HUES6 (cell line): Measurements from ENCODE around the gene CYFIP2.
"Not testable (repeated sequence)": the region's sequence is repeated elsewhere in the genome, so short reads cannot be mapped to it uniquely, and the experiment has no call there.

ENCODE experiments used
- H3K27ac ChIP-seq: 2 replicates; pipeline ENCODE4 v1.7.0; 2013; ENCODE audit warnings: low read depth, mild to moderate bottlenecking, low read length, inconsistent platforms
- H3K27me3 ChIP-seq: 2 replicates; pipeline ENCODE4 v1.6.1; 2013; ENCODE audit warnings: low read length; ENCODE audit not compliant: control insufficient read depth, insufficient read depth
- H3K36me3 ChIP-seq: 2 replicates; pipeline ENCODE4 v1.6.1; 2013; ENCODE audit warnings: low read length; ENCODE audit not compliant: control insufficient read depth, insufficient read depth
- H3K4me1 ChIP-seq: 2 replicates; pipeline ENCODE4 v1.6.1; 2013; ENCODE audit warnings: low read length; ENCODE audit not compliant: control insufficient read depth, insufficient read depth
- H3K4me3 ChIP-seq: 2 replicates; pipeline ENCODE4 v1.5.1; 2013; ENCODE audit warnings: low read depth, low read length
- H3K9ac ChIP-seq: one replicate; pipeline ENCODE4 v1.6.1; 2013; ENCODE audit warnings: mild to moderate bottlenecking, low read length
- H3K9me3 ChIP-seq: 2 replicates; pipeline ENCODE4 v1.6.1; 2013; ENCODE audit warnings: low read depth, low read length; ENCODE audit not compliant: control insufficient read depth, insufficient read depth

Gene CYFIP2

DNA sequence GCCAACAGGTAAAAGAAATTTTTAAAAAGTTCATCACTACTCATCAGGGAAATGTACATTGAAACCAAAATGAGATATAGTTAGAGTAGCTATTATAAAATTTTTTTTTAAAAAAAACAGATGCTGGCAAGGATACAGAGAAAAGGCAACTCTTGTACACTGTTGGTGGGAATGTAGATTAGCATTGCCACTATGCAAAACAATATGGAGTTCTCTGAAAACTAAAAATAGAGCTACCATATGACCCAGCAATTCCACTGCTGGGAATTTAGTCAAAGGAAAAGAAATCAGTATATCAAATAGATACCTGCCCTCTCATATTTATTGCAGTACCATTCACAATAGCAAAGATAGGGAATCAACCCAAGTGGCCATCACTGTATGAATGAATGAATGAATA is 149.9 kb downstream of the CYFIP2 start:
- H3K4me3 ChIP-seq, result no peak overlapping the region
- no peak overlapping the region for H3K9ac ChIP-seq
- H3K27ac ChIP-seq, result no peak overlapping the region
- H3K27me3 ChIP-seq, result no peaks in the 10 kb centered on the region
- H3K4me1 ChIP-seq, result no peaks in the 10 kb centered on the region
- H3K36me3 ChIP-seq, result no peaks in the 10 kb centered on the region
- H3K9me3 ChIP-seq, result peaks cover 11% of the 10 kb centered on the region; the same call in 1 of the 2 replicates

- not testable (repeated sequence) for H3K4me3 ChIP-seq, H3K27ac ChIP-seq, H3K36me3 ChIP-seq, H3K27me3 ChIP-seq, H3K9ac ChIP-seq, H3K4me1 ChIP-seq
- peaks cover 20% of the 10 kb centered on the region for H3K9me3 ChIP-seq
Observed at GRCh38 chr5:157419521-157419920, 153.6 kb downstream of the CYFIP2 start.

GRCh38 chr5:157429920-157430319 is 164.0 kb downstream of the CYFIP2 start:
- not testable (repeated sequence) for H3K36me3 ChIP-seq, H3K9me3 ChIP-seq, H3K9ac ChIP-seq, H3K27ac ChIP-seq, H3K4me3 ChIP-seq, H3K27me3 ChIP-seq, H3K4me1 ChIP-seq

DNA sequence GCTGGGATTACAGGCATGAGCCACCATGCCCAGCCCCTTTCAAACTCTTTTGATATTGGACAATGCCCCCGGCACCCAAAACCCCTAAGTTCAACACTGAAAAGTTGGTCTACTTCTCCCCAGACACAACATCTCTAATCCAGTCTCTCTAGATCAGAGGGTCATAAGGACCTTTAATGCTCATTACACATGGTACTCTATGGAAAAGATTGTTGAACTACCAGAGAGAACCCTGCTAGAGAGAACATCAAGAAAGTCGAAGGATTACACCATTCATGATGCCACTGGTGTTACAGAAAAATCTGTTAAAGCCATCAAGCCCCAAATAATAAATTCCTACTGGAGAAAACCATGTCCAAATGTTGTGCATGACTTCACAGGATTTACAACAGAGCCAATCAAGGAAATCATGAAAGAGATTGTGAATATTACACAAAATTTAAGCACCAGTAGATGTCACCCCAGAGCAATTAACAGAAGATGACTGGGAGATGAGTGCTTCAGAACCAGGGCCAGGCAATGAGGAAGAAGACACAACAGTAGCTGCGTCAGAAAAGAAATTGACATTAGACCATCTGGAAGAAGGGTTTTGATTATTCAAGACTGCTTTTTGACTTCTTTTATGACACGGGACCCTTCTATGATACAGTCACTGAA is 165.7 kb downstream of the CYFIP2 start:
- no peak overlapping the region for H3K27ac ChIP-seq
- H3K9ac ChIP-seq, result no peak overlapping the region
- no peaks in the 10 kb centered on the region for H3K4me1 ChIP-seq
- H3K27me3 ChIP-seq, result no peaks in the 10 kb centered on the region
- no peak overlapping the region for H3K4me3 ChIP-seq
- no peaks in the 10 kb centered on the region for H3K36me3 ChIP-seq
- no peaks in the 10 kb centered on the region for H3K9me3 ChIP-seq

- Histone ChIP-seq H3K27ac (no peak overlapping the region), H3K9me3 (no peaks in the 10 kb centered on the region), H3K27me3 (no peaks in the 10 kb centered on the region), H3K9ac (no peak overlapping the region), H3K4me1 (no peaks in the 10 kb centered on the region), H3K4me3 (no peak overlapping the region), H3K36me3 (no peaks in the 10 kb centered on the region)
Observed at GRCh38 chr5:157434096-157434495, 168.2 kb downstream of the CYFIP2 start.

DNA sequence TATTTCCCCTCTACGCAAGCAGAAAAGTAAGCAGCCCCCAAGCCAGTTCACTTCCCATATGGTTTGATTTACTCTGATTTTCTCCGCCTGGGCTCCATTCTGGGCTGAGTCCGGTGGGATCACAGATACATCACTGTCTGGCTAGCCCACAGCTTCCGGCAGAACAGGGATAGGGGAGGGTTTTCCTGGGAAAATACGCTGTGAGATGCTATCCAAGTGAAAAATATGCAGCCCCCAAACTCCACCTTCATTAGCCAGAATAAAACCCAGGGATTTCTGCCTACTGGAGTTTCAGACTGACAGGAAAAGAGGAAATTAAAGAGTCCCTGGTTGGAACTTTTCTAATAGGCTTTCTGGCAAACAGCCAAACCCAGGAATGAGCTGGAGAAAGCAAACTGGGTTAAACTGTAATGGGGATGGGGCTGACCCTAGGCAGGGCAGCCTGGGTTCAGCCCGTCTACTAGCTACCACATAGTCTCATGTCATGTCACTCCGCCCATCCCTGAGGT is 177.2 kb downstream of the CYFIP2 start:
- Histone ChIP-seq H3K27me3 (no peaks in the 10 kb centered on the region), H3K36me3 (no peaks in the 10 kb centered on the region), H3K9me3 (no peaks in the 10 kb centered on the region), H3K4me3 (no peak overlapping the region), H3K9ac (no peak overlapping the region), H3K27ac (no peak overlapping the region), H3K4me1 (no peaks in the 10 kb centered on the region)

- H3K9me3 ChIP-seq, result no peaks in the 10 kb centered on the region
- H3K27me3 ChIP-seq, result no peaks in the 10 kb centered on the region
- no peak overlapping the region for H3K27ac ChIP-seq
- H3K4me3 ChIP-seq, result no peak overlapping the region
- no peaks in the 10 kb centered on the region for H3K4me1 ChIP-seq
- H3K9ac ChIP-seq, result no peak overlapping the region
- H3K36me3 ChIP-seq, result no peaks in the 10 kb centered on the region
Observed at GRCh38 chr5:157444224-157444623, 178.3 kb downstream of the CYFIP2 start.
